Transverse colon (tissue), 3 donors: ENCODE results near the gene ACAD11.

Experiments
- POLR2A ChIP-seq: fragments of 450-650 bp; IDR thresholded peaks from one replicate; pipeline ENCODE4 v1.6.1; 2016; ENCODE audit warnings: antibody characterized with exemption, mild to moderate bottlenecking, moderate library complexity
- TF ChIP-seq, protein P1 (sequence below), 5 experiments: fragments of 200-600 bp in 3 of 5; fragments of 450-650 bp in 2 of 5; sonication (generic) in 3 of 5; IDR thresholded peaks; 1 replicate in 2 of 5; 2 replicates in 3 of 5; pipeline ENCODE4 v1.5.1; 2016 to 2017; ENCODE audit warnings: antibody characterized with exemption in 5 of 5, inconsistent platforms in 3 of 5, mild to moderate bottlenecking in 2 of 5, moderate library complexity in 1 of 5

DNA sequence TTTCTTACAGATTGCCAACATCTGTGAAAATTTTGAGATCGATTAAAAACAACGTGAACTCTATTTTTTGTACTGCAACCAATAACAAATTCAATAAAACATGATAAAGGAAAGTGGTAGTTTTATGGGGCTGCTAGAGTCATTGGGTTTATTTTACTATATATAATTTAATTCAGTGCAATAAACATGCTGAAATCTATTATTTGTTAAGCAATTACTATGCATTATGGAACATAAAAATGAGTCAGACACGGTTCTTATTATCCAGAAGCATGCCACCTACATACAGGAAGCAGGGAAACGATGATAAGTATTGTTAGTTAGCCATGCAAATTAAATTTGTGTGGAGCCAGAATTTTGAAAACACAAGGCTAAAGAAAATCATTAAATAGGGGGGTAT is 35.4 kb upstream of the ACAD11 start:
- TF ChIP-seq, protein P1, sequence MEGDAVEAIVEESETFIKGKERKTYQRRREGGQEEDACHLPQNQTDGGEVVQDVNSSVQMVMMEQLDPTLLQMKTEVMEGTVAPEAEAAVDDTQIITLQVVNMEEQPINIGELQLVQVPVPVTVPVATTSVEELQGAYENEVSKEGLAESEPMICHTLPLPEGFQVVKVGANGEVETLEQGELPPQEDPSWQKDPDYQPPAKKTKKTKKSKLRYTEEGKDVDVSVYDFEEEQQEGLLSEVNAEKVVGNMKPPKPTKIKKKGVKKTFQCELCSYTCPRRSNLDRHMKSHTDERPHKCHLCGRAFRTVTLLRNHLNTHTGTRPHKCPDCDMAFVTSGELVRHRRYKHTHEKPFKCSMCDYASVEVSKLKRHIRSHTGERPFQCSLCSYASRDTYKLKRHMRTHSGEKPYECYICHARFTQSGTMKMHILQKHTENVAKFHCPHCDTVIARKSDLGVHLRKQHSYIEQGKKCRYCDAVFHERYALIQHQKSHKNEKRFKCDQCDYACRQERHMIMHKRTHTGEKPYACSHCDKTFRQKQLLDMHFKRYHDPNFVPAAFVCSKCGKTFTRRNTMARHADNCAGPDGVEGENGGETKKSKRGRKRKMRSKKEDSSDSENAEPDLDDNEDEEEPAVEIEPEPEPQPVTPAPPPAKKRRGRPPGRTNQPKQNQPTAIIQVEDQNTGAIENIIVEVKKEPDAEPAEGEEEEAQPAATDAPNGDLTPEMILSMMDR (IDR thresholded peaks at IDR 0.05) = no peak
- no peak for TF ChIP-seq POLR2A
